GM19239 (cell line): ENCODE results near the gene ZNF350.
"Not testable (repeated sequence)": the region's sequence is repeated elsewhere in the genome, so short reads cannot be mapped to it uniquely, and the experiment has no call there.

Experiments
- DNase-seq: peaks from one replicate; pipeline ENCODE4 v3.0.0; 2011; ENCODE audit warnings: low spot score; ENCODE audit not compliant: insufficient read length
- FAIRE-seq: peaks from 2 replicates; lab custom pipeline; 2011; peaks lifted over from hg19 to GRCh38; lab: Jason Lieb, UNC

ZNF350 gene

GRCh38 chr19:51976852-51977251, 9.8 kb downstream of the ZNF350 start:
- DNase-seq (no peak), FAIRE-seq (no peak)

- DNase-seq, FAIRE-seq: not testable (repeated sequence)
These were observed 10.9 kb downstream of the ZNF350 start for GRCh38 chr19:51975787-51976186.

- DNase-seq (no peak), FAIRE-seq (no peak)
These were observed 15.0 kb downstream of the ZNF350 start for GRCh38 chr19:51971624-51972023.

DNA sequence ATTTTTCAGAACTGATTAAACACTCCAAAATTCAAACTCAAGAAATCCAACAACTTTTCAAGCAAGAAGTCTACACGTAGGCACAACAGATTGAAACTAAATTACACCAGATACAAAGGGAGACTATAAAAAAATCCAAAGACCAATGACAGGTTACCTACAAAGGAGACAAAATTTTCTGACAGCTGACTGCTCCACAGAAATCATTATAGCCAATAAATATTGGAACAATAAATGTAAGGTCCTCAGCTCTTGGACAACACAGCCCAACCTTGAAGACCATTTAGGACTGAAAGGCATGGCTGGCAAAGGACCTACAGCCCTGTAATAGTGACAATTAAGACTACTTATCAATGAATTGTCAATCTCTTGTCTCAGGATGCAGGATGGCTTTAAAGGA, 15.9 kb downstream of the ZNF350 start:
- DNase-seq (no peak), FAIRE-seq (no peak)

- DNase-seq (no peak), FAIRE-seq (no peak)
These were observed 21.1 kb downstream of the ZNF350 start for GRCh38 chr19:51965583-51965982.

DNA sequence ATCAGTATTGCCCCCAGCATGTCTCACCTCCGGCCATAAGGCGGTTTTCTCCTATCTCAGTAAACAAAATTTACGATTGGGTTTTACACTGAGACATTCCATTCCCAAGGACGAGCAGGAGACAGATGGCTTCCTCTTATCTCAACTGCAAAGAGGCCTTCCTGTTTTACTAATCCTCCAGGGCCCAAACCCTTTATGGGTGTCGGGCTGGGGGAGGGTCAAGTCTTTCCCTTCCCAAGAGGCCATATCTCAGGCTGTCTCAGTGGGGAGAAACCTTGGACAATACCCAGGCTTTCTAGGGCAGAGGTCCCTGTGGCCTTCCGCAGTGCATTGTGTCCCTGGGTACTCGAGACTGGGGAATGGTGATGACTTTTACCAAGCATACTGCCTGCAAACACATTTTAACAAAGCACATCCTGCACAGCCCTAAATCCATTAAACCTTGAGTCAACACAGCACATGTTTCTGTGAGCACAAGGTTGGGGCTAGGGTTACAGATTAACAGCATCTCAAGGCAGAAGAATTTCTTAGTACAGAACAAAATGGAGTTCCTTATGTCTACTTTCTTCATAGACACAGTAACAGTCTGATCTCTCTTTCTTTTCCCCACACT, 25.9 kb downstream of the ZNF350 start:
- DNase-seq, FAIRE-seq: not testable (repeated sequence)

- FAIRE-seq: no peak
- no peak for DNase-seq
These were observed 26.8 kb downstream of the ZNF350 start for GRCh38 chr19:51959791-51960190.

DNA sequence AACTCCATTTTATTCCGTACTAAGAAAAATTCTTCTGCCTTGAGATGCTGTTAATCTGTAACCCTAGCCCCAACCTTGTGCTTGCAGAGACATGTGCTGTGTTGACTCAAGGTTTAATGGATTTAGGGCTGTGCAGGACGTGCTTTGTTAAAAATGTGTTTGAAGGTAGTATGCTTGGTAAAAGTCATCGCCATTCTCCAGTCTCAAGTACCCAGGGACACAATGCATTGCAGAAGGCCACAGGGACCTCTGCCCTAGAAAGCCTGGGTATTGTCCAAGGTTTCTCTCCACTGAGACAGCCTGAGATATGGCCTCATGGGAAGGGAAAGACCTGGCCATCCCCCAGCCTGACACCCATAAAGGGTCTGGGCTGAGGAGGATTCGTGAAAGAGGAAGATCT, 28.8 kb downstream of the ZNF350 start:
- not testable (repeated sequence) for FAIRE-seq, DNase-seq

- DNase-seq: no peak
These were observed 37.7 kb downstream of the ZNF350 start for GRCh38 chr19:51948975-51949374.

DNA sequence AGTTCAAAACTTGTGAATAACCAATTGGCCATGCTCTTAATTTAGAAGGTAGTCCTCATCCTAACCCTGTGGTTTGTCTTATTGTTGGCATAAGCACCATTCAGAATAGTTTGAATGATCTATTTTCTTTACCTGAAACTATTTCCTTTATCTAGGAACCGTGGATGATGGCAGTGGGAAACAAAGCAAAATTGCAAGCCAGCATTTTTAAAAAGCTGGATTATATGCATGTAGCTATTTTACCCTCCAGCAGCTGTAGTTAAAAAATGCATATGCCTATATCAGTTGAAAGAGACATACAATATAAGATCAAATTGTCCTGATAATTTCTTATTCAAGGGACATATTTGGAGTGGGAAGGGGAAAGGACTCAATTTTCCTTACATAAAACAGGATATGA, 40.0 kb downstream of the ZNF350 start:
- no peak for DNase-seq
- FAIRE-seq: no peak

More at GRCh38 chr19:51948975-51949374, 37.7 kb downstream of the ZNF350 start:
- FAIRE-seq: no peak

- no peak for DNase-seq
- FAIRE-seq: no peak
These were observed 41.7 kb downstream of the ZNF350 start for GRCh38 chr19:51944798-51945552.

DNA sequence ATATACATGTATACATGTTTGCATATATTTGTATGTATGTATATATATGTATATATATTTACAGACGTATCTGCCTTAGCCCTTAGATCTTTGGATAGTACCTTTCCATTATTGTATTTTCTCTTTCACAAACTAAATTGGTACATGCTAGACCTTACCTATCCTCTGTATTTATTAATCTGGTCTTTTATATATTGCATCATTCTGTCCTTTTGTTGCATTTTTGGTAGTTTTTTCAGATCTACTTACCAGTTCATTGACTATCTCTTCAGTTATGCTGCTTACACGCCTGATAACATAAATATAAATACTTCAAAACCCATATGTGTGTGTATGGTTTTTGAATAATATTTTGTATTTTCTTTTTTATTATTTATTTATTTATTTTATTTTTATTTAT, 47.7 kb downstream of the ZNF350 start:
- no peak for DNase-seq

DNA sequence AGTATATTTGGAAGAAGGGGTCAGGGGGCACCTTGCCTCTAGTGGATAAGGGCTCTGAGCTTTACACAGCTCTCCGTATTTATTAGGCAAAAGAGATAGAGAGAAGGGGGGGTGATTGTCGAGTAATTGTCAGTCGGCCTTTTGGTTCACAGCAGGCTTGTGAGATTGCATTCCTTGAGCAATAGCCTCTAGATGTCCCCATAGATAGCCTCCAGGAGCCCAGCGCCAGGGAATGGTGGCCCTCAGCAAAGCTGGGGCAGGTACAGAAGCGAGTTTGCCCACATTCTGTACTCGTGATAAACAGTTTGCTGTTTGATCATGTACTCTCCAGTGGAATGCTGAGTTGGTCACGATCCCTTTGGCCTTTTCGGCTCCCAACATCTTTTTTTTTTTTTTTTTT, 54.7 kb downstream of the ZNF350 start:
- DNase-seq (no peak), FAIRE-seq (no peak)

More for the DNA sequence above, 47.7 kb downstream of the ZNF350 start:
- no peak for FAIRE-seq

- no peak for DNase-seq
- no peak for FAIRE-seq
These were observed 58.8 kb downstream of the ZNF350 start for GRCh38 chr19:51927859-51928258.

DNA sequence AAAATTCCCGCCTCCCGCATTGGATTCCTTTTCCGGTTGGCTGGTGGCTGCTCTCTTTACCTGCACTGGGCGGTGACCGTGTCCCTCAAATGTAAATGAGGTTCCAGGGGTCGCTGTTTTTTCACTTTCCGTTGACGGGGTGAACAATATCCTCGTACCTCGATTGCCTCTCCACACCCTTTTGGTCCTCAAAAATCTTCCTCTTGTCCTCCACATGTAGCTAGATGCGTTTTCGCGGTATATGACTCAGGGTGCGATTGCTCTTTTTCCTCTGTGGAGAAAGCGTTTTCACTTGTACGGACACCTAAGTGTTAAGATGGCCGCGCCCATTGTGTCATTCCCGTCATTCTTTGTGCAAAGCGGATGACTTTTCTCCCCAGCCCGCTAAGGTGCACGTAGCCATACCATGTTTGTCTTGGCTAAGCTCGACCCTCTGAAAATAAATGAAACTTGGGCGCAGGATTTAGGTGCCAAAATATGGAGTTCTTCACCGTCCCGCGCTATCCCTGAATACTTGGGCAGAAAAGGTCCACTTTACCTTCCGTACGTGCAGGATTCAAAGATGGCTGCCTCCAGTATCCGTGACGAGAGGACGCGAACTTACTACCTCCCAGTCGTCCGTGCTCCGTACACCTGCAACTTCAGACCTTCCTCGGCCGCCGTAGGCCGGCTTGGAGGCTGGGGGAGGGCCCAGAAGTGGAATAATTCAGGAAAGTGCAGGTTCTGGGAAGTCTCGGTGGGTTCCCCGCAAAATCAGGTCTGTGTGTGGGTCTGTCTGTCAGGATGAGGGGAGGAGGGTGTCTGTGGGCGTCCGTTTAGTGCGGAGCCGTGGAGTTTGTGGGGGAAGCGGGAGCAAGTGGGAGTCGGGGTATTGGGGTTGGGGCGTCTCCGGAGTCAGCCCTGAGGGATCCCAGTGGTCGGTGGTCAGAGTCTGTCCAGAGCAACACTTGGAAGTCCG, 59.6 kb downstream of the ZNF350 start, which contains the start of gene ZNF613:
Gene ZNF613 (plus strand): TSS at position 689 of the 958 bp plus-strand sequence. CDS start 8,749 bp downstream, outside the sequence.
- peak; percentile 97 for FAIRE-seq

DNA sequence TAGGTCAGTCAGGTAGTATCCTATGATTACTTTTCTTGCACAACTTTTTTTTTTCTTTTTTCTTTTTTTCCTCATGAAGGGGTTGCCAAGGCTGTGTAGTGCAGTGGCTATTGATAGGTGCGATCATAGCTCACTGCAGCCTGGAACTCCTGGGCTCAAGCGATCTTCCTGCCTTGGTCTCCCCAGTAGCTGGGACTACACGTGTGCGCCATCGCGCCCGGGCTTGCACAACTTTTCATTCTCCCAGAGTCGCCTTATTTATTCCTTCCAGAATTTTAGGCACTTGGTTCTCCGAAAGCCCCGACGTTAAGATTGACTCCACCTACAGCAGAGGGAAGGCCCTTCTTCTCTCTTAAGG, 60.2 kb downstream of the ZNF350 start:
- FAIRE-seq (no peak), DNase-seq (no peak)

More for the DNA sequence above, 59.6 kb downstream of the ZNF350 start, which contains the start of gene ZNF613:
- peak; percentile 64 for DNase-seq

- DNase-seq (no peak), FAIRE-seq (no peak)
These were observed 64.7 kb downstream of the ZNF350 start for GRCh38 chr19:51921949-51922348.

DNA sequence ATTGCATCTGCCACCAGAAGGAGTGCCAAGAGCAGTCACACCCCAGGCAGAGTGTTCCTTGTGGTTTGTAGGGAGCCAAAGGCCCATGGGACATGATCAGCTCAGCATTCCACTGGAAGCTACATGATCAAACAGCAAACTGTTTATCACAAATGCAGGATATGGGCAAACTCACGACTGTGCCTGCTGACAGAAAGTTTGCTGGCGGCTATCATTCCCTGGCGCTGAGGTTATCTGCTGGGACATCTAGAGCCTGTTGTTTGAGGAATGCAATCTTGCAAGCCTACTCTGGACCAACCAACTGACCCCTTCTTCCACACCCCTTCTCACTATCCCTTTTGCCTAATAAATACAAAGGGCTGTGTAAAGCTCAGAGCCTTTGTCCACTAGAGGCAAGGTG, 67.0 kb downstream of the ZNF350 start:
- FAIRE-seq (no peak), DNase-seq (no peak)

DNA sequence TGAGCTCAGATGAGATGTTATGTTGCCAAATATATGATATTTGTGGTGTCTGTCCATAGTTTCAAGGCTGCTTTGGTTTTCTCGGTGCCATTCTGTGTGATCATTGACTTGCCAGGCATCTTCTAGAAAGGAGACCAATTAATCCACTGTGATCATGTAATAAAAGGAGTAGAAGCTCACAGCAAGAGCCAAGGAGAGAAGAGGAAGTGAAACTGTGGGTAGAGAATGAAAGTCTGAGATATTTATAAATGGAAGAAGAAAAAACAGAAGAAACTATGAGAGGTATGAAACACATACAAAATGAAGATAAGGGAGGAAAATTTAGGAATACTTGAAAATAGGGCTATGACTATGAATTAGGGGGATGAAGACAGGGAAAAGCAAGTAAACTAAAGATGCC, 70.5 kb downstream of the ZNF350 start:
- FAIRE-seq: no peak
- DNase-seq: no peak

DNA sequence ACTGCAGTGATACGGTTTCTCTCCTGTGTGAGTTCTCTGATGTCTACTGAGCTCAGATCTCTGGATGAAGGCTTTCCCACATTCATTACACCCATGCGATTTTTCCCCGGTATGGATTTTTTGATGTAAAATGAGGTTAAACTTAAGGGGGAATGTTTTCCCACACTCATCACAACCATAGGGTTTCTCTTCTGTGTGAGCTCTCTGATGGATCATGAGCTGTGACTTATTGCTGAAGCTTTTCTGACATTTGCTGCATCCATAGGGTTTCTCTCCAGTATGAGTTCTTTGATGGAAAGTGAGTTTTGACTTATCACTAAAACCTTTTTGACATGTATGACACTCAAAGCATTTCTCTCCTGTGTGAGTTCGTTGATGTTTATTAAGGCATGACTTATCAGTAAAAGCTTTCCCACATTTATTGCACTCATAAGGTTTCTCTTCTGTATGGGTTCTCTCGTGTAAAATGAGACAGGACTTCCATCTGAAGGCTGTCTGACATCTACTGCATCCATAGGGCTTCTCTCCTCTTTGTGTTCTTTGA, 71.2 kb downstream of the ZNF350 start:
- DNase-seq (no peak), FAIRE-seq (no peak)
